ENCODE measurements around the gene PM20D2.

PM20D2 gene

DNA sequence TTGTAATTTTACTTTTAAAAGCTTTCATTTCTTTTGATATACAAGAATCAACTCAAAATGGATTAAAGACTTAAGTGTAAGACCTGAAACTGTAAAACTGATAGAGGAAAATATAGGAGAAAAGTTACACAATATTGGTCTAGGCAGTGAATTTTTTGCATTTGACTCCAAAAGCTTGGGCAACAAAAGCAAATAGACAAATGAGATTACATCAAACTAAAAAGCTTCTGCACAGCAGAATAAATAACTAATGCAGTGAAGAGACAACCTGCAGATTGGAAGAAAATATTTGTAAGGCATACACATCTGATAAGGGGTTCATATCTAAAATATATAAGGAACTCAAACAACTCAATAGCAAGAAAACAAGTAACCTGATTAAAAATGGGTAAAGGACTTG lies 68.3 kb downstream of the PM20D2 start:
- no peaks in the 10 kb centered on the region for H3F3A ChIP-seq (ENCODE audit: low read depth)
- H3K9ac ChIP-seq (ENCODE audit: low read depth, low read length, poor library complexity, severe bottlenecking): no peak overlapping the region
- no peaks in the 10 kb centered on the region for H3K27me3 ChIP-seq (ENCODE audit: insufficient read depth, low read length, poor library complexity, severe bottlenecking)
- H3K79me2 ChIP-seq (ENCODE audit: insufficient read depth, low read length): no peaks in the 10 kb centered on the region
- no peaks in the 10 kb centered on the region for H4K20me1 ChIP-seq (ENCODE audit: insufficient read depth, low read length, poor library complexity, severe bottlenecking)
- no peaks in the 10 kb centered on the region for H3K9me2 ChIP-seq (replicated peaks; ENCODE audit: low read depth, low read length)
- no peak overlapping the region for H2AFZ ChIP-seq (ENCODE audit: low read length)
- H3K4me2 ChIP-seq (ENCODE audit: low read depth, low read length, poor library complexity, severe bottlenecking): no peak overlapping the region
- no peaks in the 10 kb centered on the region for H3K36me3 ChIP-seq (ENCODE audit: insufficient read depth, low read length)
- no peaks in the 10 kb centered on the region for H3K9me3 ChIP-seq (ENCODE audit: insufficient read depth, low read depth, low read length)
- TF ChIP-seq, protein P1, sequence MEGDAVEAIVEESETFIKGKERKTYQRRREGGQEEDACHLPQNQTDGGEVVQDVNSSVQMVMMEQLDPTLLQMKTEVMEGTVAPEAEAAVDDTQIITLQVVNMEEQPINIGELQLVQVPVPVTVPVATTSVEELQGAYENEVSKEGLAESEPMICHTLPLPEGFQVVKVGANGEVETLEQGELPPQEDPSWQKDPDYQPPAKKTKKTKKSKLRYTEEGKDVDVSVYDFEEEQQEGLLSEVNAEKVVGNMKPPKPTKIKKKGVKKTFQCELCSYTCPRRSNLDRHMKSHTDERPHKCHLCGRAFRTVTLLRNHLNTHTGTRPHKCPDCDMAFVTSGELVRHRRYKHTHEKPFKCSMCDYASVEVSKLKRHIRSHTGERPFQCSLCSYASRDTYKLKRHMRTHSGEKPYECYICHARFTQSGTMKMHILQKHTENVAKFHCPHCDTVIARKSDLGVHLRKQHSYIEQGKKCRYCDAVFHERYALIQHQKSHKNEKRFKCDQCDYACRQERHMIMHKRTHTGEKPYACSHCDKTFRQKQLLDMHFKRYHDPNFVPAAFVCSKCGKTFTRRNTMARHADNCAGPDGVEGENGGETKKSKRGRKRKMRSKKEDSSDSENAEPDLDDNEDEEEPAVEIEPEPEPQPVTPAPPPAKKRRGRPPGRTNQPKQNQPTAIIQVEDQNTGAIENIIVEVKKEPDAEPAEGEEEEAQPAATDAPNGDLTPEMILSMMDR (conservative IDR thresholded peaks at IDR 0.05; ENCODE audit: low read length): no peak
- TF ChIP-seq EZH2phosphoT487 (IDR thresholded peaks at IDR 0.05; ENCODE audit: borderline replicate concordance): no peak
- peaks cover 7% of the 10 kb centered on the region for H3K4me1 ChIP-seq (ENCODE audit: insufficient read depth, low read length, poor library complexity, severe bottlenecking)
- no peak overlapping the region for H3K4me3 ChIP-seq (ENCODE audit: low read length, poor library complexity, severe bottlenecking)
